Neural crest cell (in vitro differentiated cells): ENCODE data around the gene SNCG. TPM values are rescaled to one million over a fixed set of nuclear protein-coding genes. Genes with fewer than 3 reads are reported as not detected.

Experiments used
- DNase-seq: peaks from one replicate; pipeline ENCODE4 v3.0.0; 2021; ENCODE audit warnings: low read depth, mixed read lengths, low spot score
- H3K27ac Mint-ChIP-seq: one replicate; pipeline ENCODE4 v1.8.0; 2021; ENCODE audit warnings: mild to moderate bottlenecking, mixed read lengths; ENCODE audit not compliant: unreplicated experiment
- H3K27me3 Mint-ChIP-seq: 2 replicates; pipeline ENCODE4 v1.8.0; 2021; ENCODE audit warnings: low read depth, mild to moderate bottlenecking, mixed read lengths
- H3K36me3 Mint-ChIP-seq: 2 replicates; pipeline ENCODE4 v1.8.0; 2021; ENCODE audit warnings: low read depth, mild to moderate bottlenecking, mixed read lengths
- H3K4me1 Mint-ChIP-seq: 2 replicates; pipeline ENCODE4 v1.8.0; 2021; ENCODE audit warnings: mixed read lengths
- H3K4me3 Mint-ChIP-seq: one replicate; pipeline ENCODE4 v1.8.0; 2021; ENCODE audit warnings: mild to moderate bottlenecking, mixed read lengths
- H3K9me3 Mint-ChIP-seq: 2 replicates; pipeline ENCODE4 v1.8.0; 2021; ENCODE audit warnings: mixed read lengths
- CTCF ChIP-seq: fragments of 200-600 bp; sonication (generic); conservative IDR thresholded peaks from 2 replicates; pipeline ENCODE4 v1.5.0; 2021; ENCODE audit warnings: antibody characterized with exemption, mild to moderate bottlenecking
- total RNA-seq: library from RNA; stranded (reverse); gene quantifications from 2 replicates; pipeline ENCODE4 v1.2.1, GENCODE V29; 2021

SNCG gene
- total RNA-seq, 1 donor from 2014 or later = 8.2 TPM

DNA sequence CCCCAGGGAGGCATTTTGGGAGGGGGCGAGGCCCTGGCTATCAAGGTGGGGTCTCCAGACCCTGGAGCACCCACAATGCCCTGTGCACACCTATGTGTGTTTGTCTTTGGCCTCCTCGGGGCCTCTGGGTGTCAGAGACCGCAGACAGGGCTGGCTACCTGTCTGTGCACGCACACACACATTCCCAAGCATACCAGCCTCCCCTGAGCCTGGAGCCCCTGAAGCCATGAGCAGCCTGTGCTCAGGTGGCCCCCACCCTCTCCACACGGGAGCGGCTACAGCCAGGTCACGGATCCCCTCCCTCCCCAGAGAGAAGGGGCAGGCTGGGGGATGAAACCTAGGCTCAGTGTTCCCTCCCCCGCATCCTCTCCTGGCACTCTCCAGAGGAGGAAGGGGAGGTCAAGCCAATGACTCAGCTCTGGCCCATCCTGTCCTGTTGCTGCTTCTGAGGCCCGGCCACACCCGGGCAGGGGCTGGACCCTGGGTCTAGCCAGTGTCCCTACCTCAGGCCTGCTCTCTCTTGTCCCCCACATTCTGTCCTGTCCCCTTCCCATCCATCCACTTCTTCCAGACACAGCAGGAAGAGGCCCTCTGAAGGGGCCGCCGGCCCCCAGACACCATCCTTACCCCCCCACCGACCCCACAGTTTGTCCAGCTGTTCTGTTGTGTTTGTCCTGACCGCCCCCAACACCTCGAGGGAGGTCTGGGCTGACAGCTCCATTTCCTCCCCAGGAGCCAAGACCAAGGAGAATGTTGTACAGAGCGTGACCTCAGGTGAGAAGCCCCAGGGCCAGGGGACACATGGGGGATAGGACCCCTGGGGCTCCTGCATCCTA, 720 bp downstream of the SNCG start:
- H3K27ac Mint-ChIP-seq = peak overlapping the region; percentile 19
- H3K36me3 Mint-ChIP-seq = peaks cover 1% of the 10 kb centered on the region
- no peak for DNase-seq
- H3K4me1 Mint-ChIP-seq = peaks cover 32% of the 10 kb centered on the region
- H3K9me3 Mint-ChIP-seq = peaks cover 1% of the 10 kb centered on the region
- TF ChIP-seq CTCF = no peak
- H3K27me3 Mint-ChIP-seq = no peaks in the 10 kb centered on the region
- H3K4me3 Mint-ChIP-seq = peak overlapping the region; percentile 19

DNA sequence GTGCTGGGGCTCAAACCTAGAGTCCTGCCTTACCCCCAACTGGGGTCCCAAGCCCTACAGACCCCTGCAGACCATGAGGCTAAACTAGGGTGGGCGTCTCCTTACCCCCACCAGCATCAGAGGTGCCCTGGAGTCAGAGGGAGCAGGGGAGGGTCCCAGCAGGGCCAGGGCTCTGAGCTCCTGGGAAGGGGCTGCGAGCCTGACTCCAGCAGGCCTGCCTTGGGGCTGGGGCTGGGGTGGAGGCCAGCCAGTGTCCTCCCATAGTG, 1.3 kb downstream of the SNCG start:
- no peak for TF ChIP-seq CTCF
- Mint-ChIP-seq H3K27ac (no peak overlapping the region), H3K4me3 (no peak overlapping the region), H3K36me3 (no peaks in the 10 kb centered on the region), H3K27me3 (no peaks in the 10 kb centered on the region), H3K4me1 (peaks cover 27% of the 10 kb centered on the region), H3K9me3 (no peaks in the 10 kb centered on the region)
- no peak for DNase-seq

GRCh38 chr10:86960003-86960862, 1.8 kb downstream of the SNCG start:
- Mint-ChIP-seq H3K4me3 (peak overlapping the region; percentile 56), H3K36me3 (no peaks in the 10 kb centered on the region), H3K27me3 (no peaks in the 10 kb centered on the region), H3K4me1 (peaks cover 24% of the 10 kb centered on the region), H3K27ac (peak overlapping the region; percentile 96), H3K9me3 (no peaks in the 10 kb centered on the region)
- DNase-seq = peak; percentile 48
- TF ChIP-seq CTCF = peak; percentile 81

DNA sequence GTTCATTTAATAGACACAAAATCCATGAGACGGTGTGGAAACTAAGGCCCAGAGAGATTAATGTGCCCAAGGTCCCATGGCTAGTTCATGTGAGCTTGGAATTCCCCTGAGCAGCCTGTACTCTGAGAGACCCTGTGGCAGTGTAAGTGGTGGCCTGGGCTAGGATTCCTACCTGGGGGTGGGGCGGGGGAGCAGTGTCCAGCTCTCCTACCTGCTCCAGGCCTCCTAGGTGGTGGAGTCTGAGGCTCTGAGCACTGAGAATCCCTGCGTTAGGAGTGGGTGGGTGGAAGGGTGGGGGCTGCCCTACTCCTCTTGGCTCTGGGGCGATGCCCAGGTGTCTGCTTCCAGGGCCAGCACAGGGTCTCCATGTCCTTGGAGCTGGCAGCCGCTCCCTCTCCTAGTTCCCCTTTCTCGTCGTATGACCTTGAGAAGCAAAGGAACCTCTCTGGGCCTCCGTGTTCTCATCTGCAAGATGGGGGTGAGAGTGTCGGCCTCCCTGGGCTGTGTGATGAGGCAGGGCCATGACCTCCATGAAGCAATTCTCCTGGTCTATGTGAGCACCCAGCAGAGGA, 2.5 kb downstream of the SNCG start:
- no peaks in the 10 kb centered on the region for H3K9me3 Mint-ChIP-seq
- peak overlapping the region; percentile 56 for H3K4me3 Mint-ChIP-seq
- H3K27ac Mint-ChIP-seq = peak overlapping the region; percentile 96
- no peak for TF ChIP-seq CTCF
- no peaks in the 10 kb centered on the region for H3K36me3 Mint-ChIP-seq
- H3K27me3 Mint-ChIP-seq = no peaks in the 10 kb centered on the region
- no peak for DNase-seq
- peaks cover 27% of the 10 kb centered on the region for H3K4me1 Mint-ChIP-seq

DNA sequence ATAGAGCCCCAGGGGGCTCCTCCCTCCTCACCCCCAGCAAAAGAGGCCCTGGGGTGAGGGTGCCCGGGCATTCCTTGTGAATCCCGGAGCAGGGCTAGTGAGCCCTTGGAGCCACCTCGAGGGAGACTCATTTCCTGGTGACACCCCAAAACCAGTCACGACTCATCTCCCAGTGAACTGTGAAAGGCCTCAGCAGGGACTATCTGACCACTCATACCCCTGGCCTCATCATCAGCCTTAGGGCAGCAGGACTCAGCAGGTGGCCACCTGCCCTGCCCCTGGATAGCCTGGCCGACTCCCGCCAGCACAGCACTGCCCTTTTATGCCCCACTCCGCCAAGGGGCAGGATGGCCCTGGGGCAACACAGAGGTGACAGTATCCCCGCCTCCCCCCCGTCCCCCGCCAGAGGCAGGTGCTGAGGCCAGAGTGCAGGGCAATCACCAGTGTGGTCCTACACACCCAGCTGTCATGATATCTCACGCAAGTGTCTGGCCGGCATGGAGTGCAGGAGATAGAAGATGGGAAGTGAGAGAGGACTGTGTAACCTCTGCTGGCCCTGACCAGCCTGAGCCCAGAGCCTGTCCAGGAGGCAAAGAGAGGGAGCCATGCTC, 3.2 kb downstream of the SNCG start:
- Mint-ChIP-seq H3K27me3 (no peaks in the 10 kb centered on the region), H3K27ac (peak overlapping the region; percentile 88), H3K9me3 (no peaks in the 10 kb centered on the region), H3K4me3 (no peak overlapping the region), H3K36me3 (no peaks in the 10 kb centered on the region), H3K4me1 (peaks cover 29% of the 10 kb centered on the region)
- DNase-seq = no peak
- no peak for TF ChIP-seq CTCF
